Measurements from ENCODE around the gene CXCR3. TPM values are rescaled to one million over a fixed set of nuclear protein-coding genes. Genes with fewer than 3 reads are reported as not detected.
A peak's percentile ranks its signal among the peaks of the same experiment; 100 is the strongest.

The CXCR3 gene
- total RNA-seq, 1 donor from 2014 or later: not detected

GRCh38 chrX:71637253-71637618 lies 18.9 kb upstream of the CXCR3 start:
- no peak for DNase-seq (ENCODE audit: low spot score)

DNA sequence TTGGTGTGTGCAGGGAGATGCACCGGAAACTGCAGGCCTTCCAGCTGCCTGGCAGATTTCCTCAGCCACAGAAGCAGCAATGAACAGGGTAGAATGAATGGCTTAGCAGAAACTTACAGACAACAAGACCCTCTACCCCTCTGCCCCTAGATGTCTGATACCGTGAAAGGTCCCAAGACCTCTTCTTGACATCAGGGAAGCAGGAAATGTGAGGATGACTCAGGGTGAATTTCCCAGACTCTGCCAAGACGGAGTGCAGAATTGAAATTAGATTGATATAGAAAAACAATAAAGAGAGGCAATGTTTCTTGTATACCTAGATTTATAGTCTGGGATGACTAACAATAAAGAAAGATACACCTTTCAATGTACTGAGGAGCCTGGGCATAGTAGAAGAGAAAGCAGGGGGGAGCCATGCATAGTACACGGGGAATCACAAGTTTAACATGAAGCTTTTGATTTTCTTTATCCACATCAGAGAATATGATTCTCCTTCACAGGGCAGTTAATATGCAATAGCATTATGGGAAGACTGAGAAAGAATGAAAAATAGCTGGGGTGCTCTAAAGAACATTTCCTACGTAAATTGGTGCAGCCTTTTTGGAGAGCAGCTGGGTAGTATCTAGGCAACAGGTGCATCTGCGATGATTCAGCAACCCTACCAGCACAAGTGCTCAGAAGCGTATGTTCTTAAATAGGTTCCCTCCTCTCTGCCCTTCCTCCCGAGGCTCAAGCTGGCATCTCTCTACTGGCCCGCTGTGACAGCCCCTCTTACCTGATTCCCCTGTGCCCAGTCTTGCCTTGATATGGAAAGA lies 18.3 kb upstream of the CXCR3 start:
- no peak for DNase-seq (ENCODE audit: low spot score)

- DNase-seq (ENCODE audit: low spot score): no peak
These were observed 16.1 kb upstream of the CXCR3 start for GRCh38 chrX:71634366-71634765.

DNA sequence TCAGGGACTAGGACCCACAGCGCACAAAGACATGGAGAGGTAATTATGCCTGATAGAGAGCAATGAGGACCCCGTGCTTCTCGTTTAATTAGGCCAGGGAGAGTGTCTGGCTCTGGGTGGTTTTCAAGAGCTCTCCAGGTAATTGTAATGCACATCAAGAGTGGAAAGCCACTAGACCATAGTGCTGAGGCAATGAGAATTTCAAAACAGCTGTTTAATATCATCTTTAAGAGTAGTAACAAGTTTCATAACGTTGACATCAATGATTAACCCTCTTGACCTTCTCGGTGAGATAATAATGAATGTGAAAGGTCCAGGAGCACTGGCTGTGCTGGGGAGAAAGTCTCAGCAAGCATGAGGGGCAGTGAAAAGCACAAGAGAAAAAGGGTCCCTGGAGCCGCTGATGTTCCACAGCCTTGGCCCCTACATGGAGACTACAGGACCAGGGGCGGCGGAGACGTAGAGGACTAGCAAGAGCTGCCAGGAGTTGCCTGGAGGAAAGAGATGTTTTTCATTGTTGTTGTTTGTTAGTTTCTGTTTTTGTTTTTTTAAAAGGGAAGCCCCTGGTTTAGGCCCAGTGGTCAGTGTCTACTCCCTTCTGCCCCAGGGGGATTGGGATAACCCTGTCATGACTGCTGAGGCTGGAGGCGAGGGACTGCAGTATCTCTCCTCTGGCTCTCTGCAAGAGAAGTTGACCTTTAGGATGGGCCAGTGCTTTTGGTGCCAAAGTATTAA lies 14.8 kb upstream of the CXCR3 start:
- DNase-seq (ENCODE audit: low spot score): no peak

DNA sequence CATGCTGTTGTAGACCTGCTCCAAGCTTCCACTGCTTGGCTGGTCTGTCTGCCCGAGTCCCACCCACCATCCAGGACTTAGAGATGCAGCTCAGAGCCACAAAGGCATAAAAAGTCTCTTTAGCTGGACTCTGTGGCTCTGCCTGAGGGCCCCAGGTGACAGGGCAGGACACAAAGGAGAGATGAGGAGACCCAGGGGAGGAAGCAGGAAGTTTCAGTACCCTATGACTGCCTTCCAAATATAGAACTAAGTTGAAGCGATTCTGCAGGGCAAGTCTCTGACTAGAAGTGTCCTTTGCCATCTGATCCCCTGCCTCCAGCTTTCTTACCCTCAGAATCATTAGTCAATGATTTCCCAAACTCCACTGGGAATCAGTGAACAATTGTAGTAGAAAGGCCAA lies 11.2 kb upstream of the CXCR3 start:
- no peak for DNase-seq (ENCODE audit: low spot score)

DNA sequence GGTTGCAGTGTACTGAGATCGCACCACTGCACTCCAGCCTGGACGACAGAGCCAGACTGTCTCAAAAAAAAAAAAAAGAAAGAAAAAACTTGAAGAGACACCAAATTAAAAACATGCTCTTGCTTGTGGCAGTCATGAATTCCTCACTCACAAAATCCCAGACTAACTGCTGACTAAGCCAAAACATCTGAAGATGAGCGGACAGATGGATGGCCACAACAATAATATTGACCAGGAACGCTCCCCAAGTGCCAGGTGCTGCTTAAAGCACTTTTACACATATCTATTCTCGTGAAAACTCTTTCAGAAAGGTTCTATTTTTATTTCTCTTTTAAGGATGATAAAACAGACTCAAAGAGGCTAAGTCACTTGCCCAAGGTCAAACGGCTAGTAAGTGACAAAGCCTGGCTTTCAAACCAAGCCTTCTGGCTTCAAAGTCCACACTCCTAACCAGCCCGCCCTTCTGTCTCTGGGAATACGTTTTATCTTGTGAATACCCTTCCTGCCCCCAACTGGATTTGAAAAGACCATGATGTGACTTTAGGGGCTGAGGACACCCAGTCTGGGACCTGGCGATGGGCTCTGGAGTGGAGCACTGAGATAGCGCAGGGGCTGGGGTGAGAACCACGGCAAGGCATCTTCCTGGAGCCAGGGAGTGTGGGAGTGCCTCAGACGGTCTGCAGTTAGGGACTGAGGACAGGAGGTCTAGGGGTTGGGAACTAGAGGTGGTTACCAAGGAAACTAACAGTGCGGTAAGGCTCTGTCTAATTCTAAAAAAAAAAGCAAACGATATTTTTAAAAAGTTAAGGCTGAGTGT lies 9.5 kb upstream of the CXCR3 start:
- DNase-seq (ENCODE audit: low spot score): no peak

DNA sequence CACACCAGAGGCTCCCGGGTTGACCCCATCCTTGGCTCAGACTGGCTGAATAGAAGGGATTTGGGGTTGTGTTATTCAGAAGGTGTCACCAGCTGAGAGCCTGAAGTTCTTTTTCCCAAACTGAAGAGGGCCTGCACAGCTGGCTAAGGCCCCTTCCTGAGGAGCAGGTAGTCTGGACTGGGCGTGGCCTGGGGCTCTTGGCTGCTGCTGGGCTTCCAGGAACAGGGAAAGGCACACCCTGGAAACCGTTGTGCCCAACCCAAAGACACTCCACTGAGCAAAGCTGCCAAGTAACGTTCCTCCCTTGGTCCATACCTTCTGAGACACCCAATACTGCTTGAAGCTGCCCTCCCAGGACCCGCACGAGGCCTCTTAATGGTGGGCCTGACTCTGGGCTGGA lies 8.3 kb upstream of the CXCR3 start:
- DNase-seq (ENCODE audit: low spot score): no peak

DNA sequence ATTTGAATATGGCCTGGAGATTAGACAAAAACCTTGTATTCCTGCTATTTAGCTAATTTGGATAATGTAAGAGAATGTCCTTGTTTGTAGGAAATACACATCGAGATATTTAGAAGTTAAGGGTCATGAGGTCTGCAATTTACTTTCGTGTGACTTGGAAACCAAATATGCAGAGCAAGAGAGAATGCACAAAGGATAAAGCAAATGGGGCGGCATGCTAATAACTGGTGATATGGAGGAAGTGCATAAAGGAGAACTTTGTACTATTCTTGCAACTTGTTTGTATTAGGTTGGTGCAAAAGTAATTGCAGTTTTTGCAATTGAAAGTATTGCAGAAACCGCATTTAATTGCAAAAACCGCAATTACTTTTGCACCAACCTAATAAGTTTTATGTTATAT lies 7.2 kb upstream of the CXCR3 start:
- DNase-seq (ENCODE audit: low spot score): no peak

DNA sequence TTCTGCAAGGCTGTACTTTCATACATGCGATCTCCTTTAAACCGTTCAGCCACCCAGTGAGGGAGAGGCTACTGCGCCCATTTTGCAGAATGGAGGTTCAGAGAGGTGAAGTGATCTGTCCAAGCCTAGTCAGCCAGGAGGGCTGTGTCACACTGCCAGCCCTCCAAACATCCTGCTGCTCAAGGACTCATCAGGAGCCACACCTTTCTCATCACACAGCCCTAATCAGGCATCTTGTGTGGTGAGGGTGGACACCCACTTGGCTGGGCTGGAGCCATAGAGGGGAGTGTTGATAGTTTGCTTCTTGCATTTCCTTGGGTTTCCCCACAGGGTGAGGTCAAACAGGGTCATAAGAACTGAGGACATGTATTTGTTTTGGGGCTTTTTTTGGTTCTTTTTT lies 5.4 kb upstream of the CXCR3 start:
- no peak for DNase-seq (ENCODE audit: low spot score)

GRCh38 chrX:71622576-71623450 lies 4.5 kb upstream of the CXCR3 start:
- DNase-seq (ENCODE audit: low spot score): peak; percentile 82

DNA sequence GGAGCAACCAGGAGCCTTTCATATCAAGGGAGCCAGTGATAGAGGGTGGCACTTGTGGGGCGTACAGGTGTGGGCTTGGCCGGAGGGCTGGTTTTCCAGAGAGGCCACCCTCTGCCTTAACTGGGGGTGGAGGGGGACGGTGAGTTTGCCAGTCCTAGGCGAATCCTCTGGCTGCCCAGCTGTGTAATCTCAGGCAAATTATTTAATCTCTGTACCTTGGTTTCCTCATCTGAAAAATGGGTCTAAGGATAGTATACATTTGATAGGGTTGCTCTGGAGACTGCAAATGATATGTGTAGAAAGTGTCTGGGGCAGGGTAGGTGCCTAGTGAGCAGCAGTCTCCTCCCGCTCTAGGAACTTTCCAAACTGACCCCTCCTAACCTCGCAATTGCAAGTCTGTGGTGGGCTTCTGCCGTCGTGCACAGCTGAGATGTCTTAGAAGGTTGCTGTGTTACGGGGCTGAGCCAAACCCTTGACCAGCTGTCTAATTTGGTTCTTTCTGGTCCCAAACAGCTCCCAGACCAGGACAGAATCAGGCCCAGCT lies 3.8 kb upstream of the CXCR3 start:
- DNase-seq (ENCODE audit: low spot score): no peak

DNA sequence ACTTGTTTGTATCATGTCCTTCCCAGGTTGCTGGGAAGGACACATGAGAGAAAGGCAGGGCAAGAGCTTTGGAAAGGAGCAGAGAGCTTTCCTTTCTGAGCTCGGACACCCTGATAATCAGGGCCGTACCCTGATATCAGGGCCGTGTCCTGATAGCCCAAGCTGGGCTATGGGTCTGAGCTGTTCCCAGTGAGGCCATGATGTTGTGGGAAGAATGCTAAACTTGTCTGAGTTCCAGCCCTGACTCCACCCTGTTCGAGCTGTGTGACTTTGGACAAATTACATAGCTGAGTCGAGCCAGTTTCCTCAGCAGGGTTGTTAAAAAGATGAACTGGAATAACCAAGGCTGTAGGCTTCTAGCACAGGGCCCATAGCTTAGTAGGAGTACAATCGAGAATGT lies 3.3 kb upstream of the CXCR3 start:
- no peak for DNase-seq (ENCODE audit: low spot score)

GRCh38 chrX:71619986-71620385 lies 1.7 kb upstream of the CXCR3 start:
- no peak for DNase-seq (ENCODE audit: low spot score)

- DNase-seq (ENCODE audit: low spot score): no peak
These were observed 882 bp upstream of the CXCR3 start for GRCh38 chrX:71619193-71619592.

GRCh38 chrX:71618787-71619186 lies 476 bp upstream of the CXCR3 start:
- DNase-seq (ENCODE audit: low spot score): no peak

DNA sequence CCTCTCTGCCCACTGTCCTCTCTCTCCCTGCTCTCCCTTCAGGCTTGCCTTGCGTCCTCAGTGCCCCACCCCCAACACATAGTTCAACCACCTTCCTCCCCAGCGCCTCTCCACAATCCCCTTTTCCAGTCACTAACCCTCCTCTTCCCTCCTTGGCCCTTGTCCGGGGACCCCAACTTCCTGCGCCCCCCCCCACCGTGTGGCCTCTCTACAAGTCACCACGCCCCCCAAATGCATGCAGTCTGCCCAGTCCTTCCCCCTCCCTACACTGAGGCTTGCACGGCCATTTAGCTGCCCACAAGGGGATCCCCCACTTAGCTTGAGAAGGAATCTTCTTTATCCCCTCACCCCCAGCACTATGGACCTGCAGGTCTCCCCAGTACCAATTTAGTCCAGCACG lies 569 bp downstream of the CXCR3 start:
- DNase-seq (ENCODE audit: low spot score): no peak

GRCh38 chrX:71616672-71617529 lies 1.4 kb downstream of the CXCR3 start:
- DNase-seq (ENCODE audit: low spot score): no peak

GRCh38 chrX:71615954-71616353 lies 2.4 kb downstream of the CXCR3 start:
- DNase-seq (ENCODE audit: low spot score): no peak

DNA sequence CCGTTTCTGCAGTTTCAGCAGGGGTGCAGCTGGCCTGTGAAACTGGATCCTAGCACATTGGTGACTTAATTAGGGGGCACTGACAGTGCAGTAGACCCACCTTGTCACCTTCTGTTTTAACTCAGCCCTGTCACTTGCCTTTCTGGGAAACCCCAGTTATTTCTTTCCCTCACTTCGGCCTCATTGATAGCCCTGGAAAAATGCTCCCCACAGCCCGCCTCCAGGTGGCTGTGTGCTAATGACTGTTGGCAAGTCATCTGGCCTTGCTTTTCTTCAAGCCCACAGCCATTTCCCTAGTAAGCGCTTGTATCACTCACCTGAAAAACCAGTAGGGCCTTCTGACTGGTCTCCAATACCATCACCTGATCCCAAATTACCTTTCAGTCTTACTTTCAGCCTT lies 3.3 kb downstream of the CXCR3 start:
- DNase-seq (ENCODE audit: low spot score): no peak

GRCh38 chrX:71612256-71612655 lies 6.1 kb downstream of the CXCR3 start:
- no peak for DNase-seq (ENCODE audit: low spot score)
